Fibroblast of the aortic adventitia (primary cell): ENCODE results near the gene DDAH2. TPM values are rescaled to one million over a fixed set of nuclear protein-coding genes. Genes with fewer than 3 reads are reported as not detected.

Experiments used
- DNase-seq: peaks from one replicate; pipeline ENCODE4 v3.0.0-alpha.2; 2010; ENCODE audit warnings: low read depth
- H3K4me3 ChIP-seq: 2 replicates; pipeline ENCODE4 v1.5.1; 2011; ENCODE audit warnings: low read depth, mild to moderate bottlenecking, control low read depth, low read length, moderate library complexity
- total RNA-seq: library from RNA; depleted of rRNA; stranded (reverse); fragments of >200 nt; gene quantifications from 2 replicates; pipeline ENCODE4 v1.2.3, GENCODE V29; 2012; ENCODE audit warnings: low replicate concordance
- TF ChIP-seq, protein P1 (sequence below): IDR thresholded peaks from 2 replicates; pipeline ENCODE4 v1.5.1; 2011; ENCODE audit warnings: mild to moderate bottlenecking, low read length, control low read depth, inconsistent platforms; ENCODE audit not compliant: insufficient read depth

Gene DDAH2, protein sequence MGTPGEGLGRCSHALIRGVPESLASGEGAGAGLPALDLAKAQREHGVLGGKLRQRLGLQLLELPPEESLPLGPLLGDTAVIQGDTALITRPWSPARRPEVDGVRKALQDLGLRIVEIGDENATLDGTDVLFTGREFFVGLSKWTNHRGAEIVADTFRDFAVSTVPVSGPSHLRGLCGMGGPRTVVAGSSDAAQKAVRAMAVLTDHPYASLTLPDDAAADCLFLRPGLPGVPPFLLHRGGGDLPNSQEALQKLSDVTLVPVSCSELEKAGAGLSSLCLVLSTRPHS
- total RNA-seq: 70.5 and 223 TPM in 2 replicates

GRCh38 chr6:31728767-31729514, at the start of gene DDAH2:
Gene DDAH2 (minus strand): TSS chr6:31729299. CDS start chr6:31729161, 138 bp downstream.
- TF ChIP-seq, protein P1, sequence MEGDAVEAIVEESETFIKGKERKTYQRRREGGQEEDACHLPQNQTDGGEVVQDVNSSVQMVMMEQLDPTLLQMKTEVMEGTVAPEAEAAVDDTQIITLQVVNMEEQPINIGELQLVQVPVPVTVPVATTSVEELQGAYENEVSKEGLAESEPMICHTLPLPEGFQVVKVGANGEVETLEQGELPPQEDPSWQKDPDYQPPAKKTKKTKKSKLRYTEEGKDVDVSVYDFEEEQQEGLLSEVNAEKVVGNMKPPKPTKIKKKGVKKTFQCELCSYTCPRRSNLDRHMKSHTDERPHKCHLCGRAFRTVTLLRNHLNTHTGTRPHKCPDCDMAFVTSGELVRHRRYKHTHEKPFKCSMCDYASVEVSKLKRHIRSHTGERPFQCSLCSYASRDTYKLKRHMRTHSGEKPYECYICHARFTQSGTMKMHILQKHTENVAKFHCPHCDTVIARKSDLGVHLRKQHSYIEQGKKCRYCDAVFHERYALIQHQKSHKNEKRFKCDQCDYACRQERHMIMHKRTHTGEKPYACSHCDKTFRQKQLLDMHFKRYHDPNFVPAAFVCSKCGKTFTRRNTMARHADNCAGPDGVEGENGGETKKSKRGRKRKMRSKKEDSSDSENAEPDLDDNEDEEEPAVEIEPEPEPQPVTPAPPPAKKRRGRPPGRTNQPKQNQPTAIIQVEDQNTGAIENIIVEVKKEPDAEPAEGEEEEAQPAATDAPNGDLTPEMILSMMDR: peak; percentile 37
- H3K4me3 ChIP-seq: peak within 1 kb of the TSS; percentile 93
- no peak for DNase-seq

DNA sequence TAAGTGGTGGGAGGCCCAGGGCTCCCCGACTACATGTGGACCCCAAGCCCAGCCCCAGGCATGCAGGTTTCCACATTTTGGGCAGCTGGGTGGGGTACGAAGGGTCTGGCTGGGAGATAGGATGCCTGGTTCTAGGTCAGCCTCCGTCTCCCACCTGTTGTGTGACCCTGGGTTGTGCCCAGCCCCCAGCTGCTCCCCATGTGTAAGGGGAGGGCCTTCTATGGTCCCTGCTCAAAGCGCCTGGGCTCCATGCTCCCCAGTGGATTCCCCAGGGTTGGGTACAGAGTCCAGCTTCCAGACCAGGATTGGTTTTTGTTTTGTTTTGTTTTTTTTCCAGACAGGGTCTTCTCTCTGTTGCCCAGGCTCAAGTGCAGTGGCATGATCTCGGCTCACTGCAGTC, 49.1 kb upstream of the DDAH2 start:
- TF ChIP-seq, protein P1: no peak
- DNase-seq: no peak
- no peak overlapping the region for H3K4me3 ChIP-seq

GRCh38 chr6:31777667-31778050, 48.6 kb upstream of the DDAH2 start:
- H3K4me3 ChIP-seq: no peak overlapping the region
- DNase-seq: no peak
- TF ChIP-seq, protein P1: no peak

GRCh38 chr6:31776989-31777666, 48.0 kb upstream of the DDAH2 start, which contains the start of gene VWA7:
Gene VWA7 (minus strand): TSS chr6:31777328. CDS start chr6:31776779, 549 bp downstream.
- peak; percentile 73 for DNase-seq
- no peak within 1 kb of the TSS for H3K4me3 ChIP-seq
- TF ChIP-seq, protein P1: no peak

GRCh38 chr6:31776485-31776988, 47.4 kb upstream of the DDAH2 start:
- TF ChIP-seq, protein P1: no peak
- no peak overlapping the region for H3K4me3 ChIP-seq
- DNase-seq: no peak

- H3K4me3 ChIP-seq: no peak overlapping the region
- TF ChIP-seq, protein P1: no peak
- DNase-seq: no peak
Observed at GRCh38 chr6:31775633-31776484, 46.8 kb upstream of the DDAH2 start.
